ENCODE results near the gene PEMT.

DNA sequence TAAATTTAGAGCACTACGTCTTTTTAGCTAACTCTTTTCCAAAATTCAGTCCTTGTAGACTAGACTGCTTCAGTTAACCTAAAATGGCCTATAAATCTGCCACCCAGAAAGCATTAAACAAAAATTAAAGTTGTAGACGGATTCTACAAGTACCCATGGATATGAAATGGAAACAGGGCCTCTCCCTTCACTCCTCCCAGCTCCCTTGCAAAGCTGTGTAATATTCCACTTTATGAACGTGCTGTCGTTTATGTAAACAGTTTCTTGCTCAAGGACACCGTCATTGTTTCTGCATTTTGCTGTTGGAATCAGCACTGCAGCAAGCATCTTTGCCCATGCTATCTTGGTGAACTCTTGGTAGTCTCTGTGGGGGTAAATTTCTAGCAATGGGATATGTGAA, 109.6 kb downstream of the PEMT start:
- TF ChIP-seq, protein P1, sequence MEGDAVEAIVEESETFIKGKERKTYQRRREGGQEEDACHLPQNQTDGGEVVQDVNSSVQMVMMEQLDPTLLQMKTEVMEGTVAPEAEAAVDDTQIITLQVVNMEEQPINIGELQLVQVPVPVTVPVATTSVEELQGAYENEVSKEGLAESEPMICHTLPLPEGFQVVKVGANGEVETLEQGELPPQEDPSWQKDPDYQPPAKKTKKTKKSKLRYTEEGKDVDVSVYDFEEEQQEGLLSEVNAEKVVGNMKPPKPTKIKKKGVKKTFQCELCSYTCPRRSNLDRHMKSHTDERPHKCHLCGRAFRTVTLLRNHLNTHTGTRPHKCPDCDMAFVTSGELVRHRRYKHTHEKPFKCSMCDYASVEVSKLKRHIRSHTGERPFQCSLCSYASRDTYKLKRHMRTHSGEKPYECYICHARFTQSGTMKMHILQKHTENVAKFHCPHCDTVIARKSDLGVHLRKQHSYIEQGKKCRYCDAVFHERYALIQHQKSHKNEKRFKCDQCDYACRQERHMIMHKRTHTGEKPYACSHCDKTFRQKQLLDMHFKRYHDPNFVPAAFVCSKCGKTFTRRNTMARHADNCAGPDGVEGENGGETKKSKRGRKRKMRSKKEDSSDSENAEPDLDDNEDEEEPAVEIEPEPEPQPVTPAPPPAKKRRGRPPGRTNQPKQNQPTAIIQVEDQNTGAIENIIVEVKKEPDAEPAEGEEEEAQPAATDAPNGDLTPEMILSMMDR (IDR thresholded peaks at IDR 0.05): no peak
- TF ChIP-seq POLR2A (IDR thresholded peaks at IDR 0.05): no peak
